ENCODE results near the gene SRSF7.

GRCh38 chr2:38731684-38732221, 19.4 kb downstream of the SRSF7 start:
- TF ChIP-seq SIN3A (IDR thresholded peaks at IDR 0.05; ENCODE audit: borderline replicate concordance, insufficient read depth, low read length) (no peak), POLR2AphosphoS5 (IDR thresholded peaks at IDR 0.05; ENCODE audit: low read depth, low read length) (no peak), TAF1 (IDR thresholded peaks at IDR 0.05; ENCODE audit: borderline replicate concordance, insufficient read depth, low read length) (no peak)
